NCI-H82 (cell line): ENCODE measurements around the gene SCYGR8.
"Not testable (repeated sequence)": the region's sequence is repeated elsewhere in the genome, so short reads cannot be mapped to it uniquely, and the experiment has no call there.

Experiments
- DNase-seq: peaks from one replicate; lab custom pipeline; 2025; lab: John Stamatoyannopoulos, UW

The SCYGR8 gene

GRCh38 chr2:227745594-227745993 lies at the start of gene SCYGR8:
SCYGR8 (plus strand) TSS chr2:227745894; CDS start chr2:227745894, 0 bp downstream.
- DNase-seq = no peak

- DNase-seq = no peak
Observed at GRCh38 chr2:227696990-227697679, 48.6 kb upstream of the SCYGR8 start.

GRCh38 chr2:227701556-227701955 lies 44.1 kb upstream of the SCYGR8 start:
- DNase-seq = no peak

GRCh38 chr2:227703280-227703732 lies 42.4 kb upstream of the SCYGR8 start:
- DNase-seq = no peak

GRCh38 chr2:227703961-227704360 lies 41.7 kb upstream of the SCYGR8 start:
- no peak for DNase-seq

GRCh38 chr2:227706859-227707258 lies 38.8 kb upstream of the SCYGR8 start:
- no peak for DNase-seq

- DNase-seq = no peak
Observed at GRCh38 chr2:227707390-227707789, 38.3 kb upstream of the SCYGR8 start.

- DNase-seq = no peak
Observed at GRCh38 chr2:227710986-227711385, 34.7 kb upstream of the SCYGR8 start.

GRCh38 chr2:227713291-227713690 lies 32.4 kb upstream of the SCYGR8 start:
- no peak for DNase-seq

- DNase-seq = no peak
Observed at GRCh38 chr2:227716501-227716900, 29.2 kb upstream of the SCYGR8 start.

GRCh38 chr2:227717687-227718567 lies 27.8 kb upstream of the SCYGR8 start, which contains the start of gene SLC19A3:
SLC19A3 (minus strand) TSS chr2:227718028; CDS start chr2:227702318, 15,710 bp downstream.
- DNase-seq = peak; percentile 71

GRCh38 chr2:227719641-227720040 lies 26.1 kb upstream of the SCYGR8 start:
- no peak for DNase-seq

- no peak for DNase-seq
Observed at GRCh38 chr2:227720680-227721079, 25.0 kb upstream of the SCYGR8 start.

- not testable (repeated sequence) for DNase-seq
Observed at GRCh38 chr2:227722821-227723220, 22.9 kb upstream of the SCYGR8 start.

- DNase-seq = no peak
Observed at GRCh38 chr2:227724394-227725039, 21.2 kb upstream of the SCYGR8 start, which contains the start of gene SCYGR6. SCYGR6 (minus strand) TSS chr2:227724757; CDS start chr2:227724757, 0 bp downstream.

GRCh38 chr2:227728035-227728434 lies 17.7 kb upstream of the SCYGR8 start, which contains the start of gene SCYGR7:
SCYGR7 (plus strand) TSS chr2:227728335; CDS start chr2:227728335, 0 bp downstream.
- no peak for DNase-seq

- DNase-seq = no peak
Observed at GRCh38 chr2:227739351-227739750, 6.3 kb upstream of the SCYGR8 start.

GRCh38 chr2:227740705-227741104 lies 5.0 kb upstream of the SCYGR8 start:
- DNase-seq = peak; percentile 28

GRCh38 chr2:227748079-227748478 lies 2.4 kb downstream of the SCYGR8 start:
- DNase-seq = peak; percentile 51

GRCh38 chr2:227756261-227756660 lies 10.6 kb downstream of the SCYGR8 start:
- not testable (repeated sequence) for DNase-seq

GRCh38 chr2:227759411-227760118 lies 13.9 kb downstream of the SCYGR8 start:
- DNase-seq = no peak
